ENCODE measurements around the gene C16orf96. TPM values are rescaled to one million over a fixed set of nuclear protein-coding genes. Genes with fewer than 3 reads are reported as not detected.
A peak's percentile ranks its signal among the peaks of the same experiment; 100 is the strongest.

The C16orf96 gene
- total RNA-seq, 1 experiment from 2014 or later: 1.4 TPM

DNA sequence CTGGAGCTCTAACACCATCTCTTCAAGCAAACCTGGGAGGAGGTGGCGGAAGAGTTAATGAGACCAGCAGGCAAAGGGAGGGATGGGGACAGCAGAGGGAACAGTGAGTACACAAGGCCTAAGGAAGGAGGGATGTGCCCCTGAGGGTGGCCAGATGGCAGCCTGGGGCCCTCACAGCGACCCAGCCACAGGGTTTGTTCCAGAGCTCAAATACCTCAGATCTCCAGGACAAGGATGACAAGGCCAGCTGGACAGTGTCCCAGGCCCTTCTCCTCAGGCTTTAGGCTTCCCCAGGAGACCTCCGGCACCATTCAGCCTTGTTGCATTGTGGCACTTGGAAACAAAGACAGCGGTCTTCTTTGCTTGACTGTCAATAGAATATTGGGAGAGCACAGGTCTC is 32.5 kb upstream of the C16orf96 start:
- H3K36me3 Mint-ChIP-seq (ENCODE audit: insufficient read depth in 1 of 3, low read depth in 3 of 3): peaks cover 0 to 7% (median 0%) of the 10 kb centered on the region in 3 experiments; a peak in 3 of 7 replicates
- H3K4ac ChIP-seq (ENCODE audit: low read depth, low read length): no peak overlapping the region
- no peak overlapping the region for H3K9ac ChIP-seq (ENCODE audit: extremely low read depth, insufficient read length, low read length)
- 0 out of 2 replicates have a peak, but pooled peaks cover 3% of the 10 kb centered on the region for H3K4me1 ChIP-seq (ENCODE audit: insufficient read depth, low read length)
- H3K18ac ChIP-seq (ENCODE audit: insufficient read length, low read depth, low read length): no peak overlapping the region
- no peak overlapping the region for H2BK5ac ChIP-seq (ENCODE audit: insufficient read length, low read length)
- H4K5ac ChIP-seq (ENCODE audit: insufficient read length, low read depth, low read length): no peak overlapping the region
- H3K9me3 ChIP-seq (ENCODE audit: control insufficient read depth, low read depth, low read length): no peaks in the 10 kb centered on the region
- no peak overlapping the region for H3K4me2 ChIP-seq (ENCODE audit: insufficient read depth, insufficient read length, low read length)
- no peaks in the 10 kb centered on the region for H3K27me3 ChIP-seq (ENCODE audit: insufficient read depth, low read length)
- no peak overlapping the region for H2AK5ac ChIP-seq (ENCODE audit: insufficient read length, low read length)
- TF ChIP-seq, protein P1, sequence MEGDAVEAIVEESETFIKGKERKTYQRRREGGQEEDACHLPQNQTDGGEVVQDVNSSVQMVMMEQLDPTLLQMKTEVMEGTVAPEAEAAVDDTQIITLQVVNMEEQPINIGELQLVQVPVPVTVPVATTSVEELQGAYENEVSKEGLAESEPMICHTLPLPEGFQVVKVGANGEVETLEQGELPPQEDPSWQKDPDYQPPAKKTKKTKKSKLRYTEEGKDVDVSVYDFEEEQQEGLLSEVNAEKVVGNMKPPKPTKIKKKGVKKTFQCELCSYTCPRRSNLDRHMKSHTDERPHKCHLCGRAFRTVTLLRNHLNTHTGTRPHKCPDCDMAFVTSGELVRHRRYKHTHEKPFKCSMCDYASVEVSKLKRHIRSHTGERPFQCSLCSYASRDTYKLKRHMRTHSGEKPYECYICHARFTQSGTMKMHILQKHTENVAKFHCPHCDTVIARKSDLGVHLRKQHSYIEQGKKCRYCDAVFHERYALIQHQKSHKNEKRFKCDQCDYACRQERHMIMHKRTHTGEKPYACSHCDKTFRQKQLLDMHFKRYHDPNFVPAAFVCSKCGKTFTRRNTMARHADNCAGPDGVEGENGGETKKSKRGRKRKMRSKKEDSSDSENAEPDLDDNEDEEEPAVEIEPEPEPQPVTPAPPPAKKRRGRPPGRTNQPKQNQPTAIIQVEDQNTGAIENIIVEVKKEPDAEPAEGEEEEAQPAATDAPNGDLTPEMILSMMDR (conservative IDR thresholded peaks at IDR 0.05): no peak
- no peak overlapping the region for H3K56ac ChIP-seq (ENCODE audit: insufficient read length, low read depth, low read length)
- 0 out of 2 replicates have a peak, but pooled peaks cover 2% of the 10 kb centered on the region for H3K79me2 ChIP-seq (ENCODE audit: insufficient read depth, low read length)
- no peaks in the 10 kb centered on the region for H4K20me1 ChIP-seq (ENCODE audit: control insufficient read depth, insufficient read depth, insufficient read length)
- no peak overlapping the region for H2BK120ac ChIP-seq (ENCODE audit: low read depth, low read length, poor library complexity, severe bottlenecking)
- H4K8ac ChIP-seq (replicated peaks; ENCODE audit: insufficient read length, low read depth, low read length): no peak overlapping the region
- no peak overlapping the region for H2BK12ac ChIP-seq (ENCODE audit: insufficient read length, low read depth, low read length)
- no peak overlapping the region for H3T11ph ChIP-seq (ENCODE audit: low read length)
- no peaks in the 10 kb centered on the region for H3K23me2 ChIP-seq (ENCODE audit: insufficient read length, low read depth, low read length, poor library complexity, severe bottlenecking)
- peaks cover 2% of the 10 kb centered on the region; the same call in 1 of the 2 replicates for H3K27me3 Mint-ChIP-seq (ENCODE audit: low read depth)
- no peaks in the 10 kb centered on the region for H3K9me3 Mint-ChIP-seq
- no peak overlapping the region for H2BK20ac ChIP-seq (ENCODE audit: low read depth, low read length, poor library complexity, severe bottlenecking)
- H3K4me1 Mint-ChIP-seq: peaks cover 39 to 57% of the 10 kb centered on the region in 2 experiments
- H3K27ac Mint-ChIP-seq: peak overlapping the region in 1 of 3 experiments; percentile 20; a peak in 1 of 7 replicates
- H2AFZ ChIP-seq (ENCODE audit: low read length): no peak overlapping the region
- no peaks in the 10 kb centered on the region for H3K79me1 ChIP-seq (ENCODE audit: insufficient read depth, low read depth, low read length, poor library complexity, severe bottlenecking)
- H4K91ac ChIP-seq (ENCODE audit: insufficient read length, low read depth, low read length): no peak overlapping the region
- H3K23ac ChIP-seq (ENCODE audit: insufficient read length, low read depth, low read length): no peak overlapping the region
- no CpG with 5 or more reads among the region's 4 CpGs for WGBS (ENCODE audit: extremely low coverage, insufficient read length, low lambda C conversion rate)
- no peak overlapping the region for H3K4me3 Mint-ChIP-seq
- no peak overlapping the region for H2BK15ac ChIP-seq (ENCODE audit: low read depth, low read length)
- no peak for DNase-seq
- no peak overlapping the region for H3K14ac ChIP-seq (ENCODE audit: insufficient read depth, low read length)
- no peak overlapping the region for H3K27ac ChIP-seq (ENCODE audit: insufficient read length, low read depth, low read length)
